Fibroblast of pulmonary artery (primary cell): ENCODE data around the gene LYZL1.

Source experiments
- DNase-seq: peaks from one replicate; pipeline ENCODE4 v3.0.0-alpha.2; 2010; ENCODE audit warnings: low read depth
- H3K4me3 ChIP-seq: replicated peaks from 2 replicates; pipeline ENCODE4 v1.5.1; 2011; ENCODE audit warnings: low read depth, mild to moderate bottlenecking, control low read depth, low read length, moderate library complexity
- CTCF ChIP-seq: IDR thresholded peaks from 2 replicates; pipeline ENCODE4 v1.5.1; 2011; ENCODE audit warnings: mild to moderate bottlenecking, control low read depth, low read length, inconsistent platforms; ENCODE audit errors: missing control alignments

LYZL1 gene

GRCh38 chr10:29271877-29272276, 17.0 kb upstream of the LYZL1 start:
- no peak for DNase-seq
- TF ChIP-seq CTCF: no peak
- no peak overlapping the region for H3K4me3 ChIP-seq

GRCh38 chr10:29273478-29273877, 15.4 kb upstream of the LYZL1 start:
- no peak for TF ChIP-seq CTCF

DNA sequence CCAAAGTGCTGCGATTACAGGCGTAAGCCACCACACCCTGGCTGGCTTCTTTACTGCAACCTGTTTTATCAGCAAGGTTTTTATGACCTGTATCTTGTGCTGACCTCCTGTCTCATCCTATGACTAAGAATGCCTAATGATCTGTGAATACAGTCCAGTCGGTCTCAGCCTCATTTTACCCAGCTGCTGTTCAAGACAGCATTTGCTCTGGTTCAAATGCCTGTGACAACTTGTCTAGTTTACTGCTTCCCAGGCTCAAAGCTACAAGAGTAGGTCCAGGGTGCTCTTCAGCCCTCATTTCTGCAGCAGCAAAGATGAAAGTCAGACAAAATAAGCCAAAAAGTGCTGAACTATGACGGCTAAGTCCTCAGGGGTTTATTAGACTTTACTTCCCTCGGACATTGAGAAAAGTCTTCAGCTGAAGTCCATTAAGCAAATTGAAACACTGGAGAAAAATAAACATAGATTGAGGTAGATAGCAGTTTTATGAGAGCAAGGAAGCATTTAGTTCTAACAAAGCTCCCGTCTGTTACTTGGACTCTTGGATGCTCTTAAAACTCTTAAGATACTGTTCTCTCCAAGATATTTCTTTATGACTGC, 12.5 kb upstream of the LYZL1 start:
- no peak for DNase-seq
- no peak overlapping the region for H3K4me3 ChIP-seq
- no peak for TF ChIP-seq CTCF

More at GRCh38 chr10:29273478-29273877, 15.4 kb upstream of the LYZL1 start:
- H3K4me3 ChIP-seq: no peak overlapping the region
- no peak for DNase-seq

DNA sequence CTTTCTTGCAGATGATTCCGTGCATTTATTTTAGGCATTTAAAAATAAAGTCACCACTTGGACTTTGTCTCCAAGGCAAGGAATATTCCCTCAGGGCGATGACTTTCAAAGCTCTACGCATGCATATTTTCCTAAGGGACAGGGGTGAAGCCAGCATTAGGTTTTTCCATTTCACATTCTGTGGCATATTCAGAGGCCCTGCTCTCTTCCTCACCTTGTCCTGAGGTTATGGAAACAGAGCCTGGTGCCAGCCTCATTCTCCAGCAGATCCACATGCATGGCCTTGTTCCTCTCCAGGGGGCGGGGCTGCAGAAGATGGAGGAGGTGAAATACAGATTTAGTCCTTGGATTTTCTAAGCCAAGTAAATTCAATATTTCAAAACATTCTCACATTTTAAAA, 11.6 kb upstream of the LYZL1 start:
- no peak for DNase-seq

DNA sequence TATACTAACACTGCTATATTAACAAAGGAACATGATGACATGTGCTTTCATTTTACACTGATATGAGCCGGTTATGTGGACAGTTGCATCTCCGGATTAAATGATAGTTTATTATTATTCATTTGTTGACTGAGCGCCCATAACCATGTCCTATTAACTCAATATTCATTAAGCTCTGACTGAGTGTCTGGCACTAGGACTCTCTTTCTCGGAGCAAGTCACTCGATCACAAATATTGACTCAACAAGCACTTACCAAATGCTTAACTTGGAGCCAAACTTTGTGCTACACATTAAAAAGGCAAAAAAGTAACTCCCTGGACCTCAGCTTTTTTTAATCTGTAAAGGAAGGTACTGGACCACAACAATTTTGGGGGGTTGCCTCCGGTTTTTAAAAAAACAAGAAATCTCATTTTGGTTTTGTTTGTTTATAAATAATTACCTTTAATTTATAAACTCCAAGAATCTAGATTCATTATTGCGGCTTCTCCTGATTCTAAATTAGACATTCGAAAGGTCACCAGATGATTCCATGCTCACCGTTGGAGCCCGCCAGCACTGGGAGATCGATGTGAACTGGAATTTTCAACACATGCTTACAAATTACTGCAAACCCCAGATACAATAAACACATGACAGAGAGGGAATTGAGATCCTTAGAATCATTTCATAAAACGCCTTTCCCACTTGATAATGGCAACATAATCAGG, 8.9 kb upstream of the LYZL1 start:
- TF ChIP-seq CTCF: no peak
- no peak for DNase-seq

More for the DNA sequence above, 11.6 kb upstream of the LYZL1 start:
- TF ChIP-seq CTCF: no peak
- no peak overlapping the region for H3K4me3 ChIP-seq

GRCh38 chr10:29280488-29280840, 8.4 kb upstream of the LYZL1 start:
- H3K4me3 ChIP-seq: no peak overlapping the region
- no peak for DNase-seq
- no peak for TF ChIP-seq CTCF

More for the DNA sequence above, 8.9 kb upstream of the LYZL1 start:
- H3K4me3 ChIP-seq: no peak overlapping the region

GRCh38 chr10:29285624-29286051, 3.2 kb upstream of the LYZL1 start:
- no peak overlapping the region for H3K4me3 ChIP-seq
- TF ChIP-seq CTCF: no peak
- no peak for DNase-seq
